Mesodermal cell (in vitro differentiated cells): ENCODE results near the gene MTAP.

Experiments used
- H3K27ac ChIP-seq: 2 replicates; pipeline ENCODE4 v1.7.0; 2013; ENCODE audit warnings: mild to moderate bottlenecking, low read depth, low read length, moderate library complexity; ENCODE audit not compliant: severe bottlenecking
- H3K36me3 ChIP-seq: 2 replicates; pipeline ENCODE4 v1.7.1; 2013; ENCODE audit warnings: mild to moderate bottlenecking, low read length, moderate library complexity; ENCODE audit not compliant: control insufficient read depth, insufficient read depth
- H3K4me1 ChIP-seq: one replicate; pipeline ENCODE4 v1.7.1; 2013; ENCODE audit warnings: mild to moderate bottlenecking, low read length; ENCODE audit not compliant: insufficient read depth, control insufficient read depth, poor library complexity, severe bottlenecking
- H3K4me3 ChIP-seq: 2 replicates; pipeline ENCODE4 v1.7.0; 2013; ENCODE audit warnings: low read length, control low read depth, mild to moderate bottlenecking; ENCODE audit not compliant: insufficient read depth, poor library complexity, severe bottlenecking; ENCODE audit errors: extremely low read depth
- H3K9me3 ChIP-seq: 2 replicates; pipeline ENCODE4 v1.7.1; 2013; ENCODE audit warnings: mild to moderate bottlenecking, low read length, moderate library complexity; ENCODE audit not compliant: control insufficient read depth
- WGBS, 2 experiments: methylation state at CpG; one replicate each; pipeline ENCODE4 v1.1.5; 2013; ENCODE audit warnings: missing lambda C conversion rate in 2 of 2; ENCODE audit not compliant: insufficient coverage in 2 of 2; 5-methylcytosine and 5-hydroxymethylcytosine counted together

Gene MTAP

DNA sequence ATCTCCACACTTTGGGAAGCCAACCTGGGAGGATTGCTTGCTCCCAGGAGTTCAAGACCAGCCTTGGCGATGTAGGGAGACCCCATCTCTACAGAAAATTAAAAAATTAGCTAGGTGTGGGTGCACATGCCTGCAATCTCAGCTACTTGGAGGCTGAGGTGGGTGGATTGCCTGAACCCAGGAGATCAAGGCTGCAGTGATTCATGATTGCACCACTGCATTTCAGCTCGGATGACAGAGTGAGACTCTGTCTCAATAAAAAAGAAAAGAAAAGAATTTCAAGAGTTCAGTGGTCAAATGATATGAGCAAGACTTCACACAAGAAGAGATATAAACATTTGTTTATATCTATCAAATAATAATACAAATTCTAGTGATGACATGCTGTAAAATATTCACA, 23.0 kb upstream of the MTAP start:
- Histone ChIP-seq H3K27ac (no peak overlapping the region), H3K36me3 (no peaks in the 10 kb centered on the region), H3K4me1 (no peaks in the 10 kb centered on the region), H3K9me3 (no peaks in the 10 kb centered on the region), H3K4me3 (no peak overlapping the region)
- WGBS, 2 experiments, result 83 to 100% methylated on average over 1 of the region's 2 CpGs

DNA sequence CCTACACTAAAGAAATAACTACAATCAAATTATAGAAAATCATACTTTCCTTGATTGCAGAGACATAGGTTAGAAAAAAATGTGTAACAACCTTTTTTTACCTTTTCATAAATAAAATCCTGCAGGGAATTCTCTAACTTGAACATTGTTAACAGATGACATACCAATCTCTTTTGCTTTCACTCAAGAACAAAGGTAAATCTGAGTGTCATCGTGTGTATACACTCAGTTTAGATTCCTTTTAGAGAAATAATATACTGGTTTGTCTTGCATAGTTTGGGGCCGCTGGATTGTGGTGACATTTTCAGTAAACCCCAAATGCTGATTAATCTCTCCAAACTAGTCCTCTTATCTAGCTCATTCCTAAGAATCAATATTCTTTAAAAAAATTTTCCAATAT, 20.8 kb upstream of the MTAP start:
- no CpG with 5 or more reads among the region's 2 CpGs for WGBS, 2 experiments

DNA sequence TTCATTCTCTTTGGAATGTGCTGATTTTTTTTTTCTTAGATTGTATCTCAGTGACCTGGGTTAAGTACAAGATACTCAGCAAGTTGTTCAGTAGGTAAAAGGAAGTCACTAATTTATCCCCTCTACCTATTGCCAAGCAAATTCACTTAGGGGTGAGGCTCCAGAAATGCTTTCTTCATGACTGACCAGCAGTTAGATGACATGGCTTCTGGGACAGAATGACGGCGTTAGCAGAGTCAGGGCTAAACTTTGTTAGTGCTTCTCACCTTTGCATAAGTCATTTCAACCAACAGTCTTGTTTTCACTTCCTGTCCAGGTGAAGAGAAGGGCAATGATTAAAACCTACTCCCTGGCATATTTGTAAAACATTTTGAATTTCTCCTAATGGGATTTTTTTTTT, 20.2 kb upstream of the MTAP start:
- no peaks in the 10 kb centered on the region for H3K36me3 ChIP-seq
- H3K27ac ChIP-seq, result no peak overlapping the region
- no peaks in the 10 kb centered on the region for H3K9me3 ChIP-seq
- 83 to 88% methylated on average over 2 of the region's 2 CpGs for WGBS, 2 experiments
- no peaks in the 10 kb centered on the region for H3K4me1 ChIP-seq
- no peak overlapping the region for H3K4me3 ChIP-seq

More for the DNA sequence above, 20.8 kb upstream of the MTAP start:
- no peak overlapping the region for H3K4me3 ChIP-seq
- H3K4me1 ChIP-seq, result no peaks in the 10 kb centered on the region
- H3K36me3 ChIP-seq, result no peaks in the 10 kb centered on the region
- no peaks in the 10 kb centered on the region for H3K9me3 ChIP-seq
- no peak overlapping the region for H3K27ac ChIP-seq

DNA sequence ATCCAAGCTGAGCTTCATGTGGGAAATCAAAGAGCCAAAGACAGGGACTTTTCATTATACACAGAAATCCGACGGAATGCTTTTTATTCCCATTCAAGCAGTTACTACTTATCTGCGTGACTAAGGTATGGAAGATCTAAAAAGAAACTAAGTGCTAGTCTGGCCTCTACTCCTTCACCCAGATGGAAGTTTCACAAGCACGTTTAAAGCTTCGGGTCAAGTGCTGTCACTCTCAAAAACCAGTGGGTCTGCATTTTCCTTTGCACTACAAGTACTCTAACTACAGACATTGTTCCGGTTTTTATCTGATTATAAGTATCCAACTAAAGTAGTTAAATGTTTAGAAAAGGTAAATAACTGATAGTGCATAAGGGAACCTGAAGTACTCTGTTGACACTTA, 13.7 kb upstream of the MTAP start:
- Histone ChIP-seq H3K27ac (no peak overlapping the region), H3K4me1 (no peaks in the 10 kb centered on the region), H3K9me3 (no peaks in the 10 kb centered on the region), H3K36me3 (no peaks in the 10 kb centered on the region), H3K4me3 (no peak overlapping the region)
- whole genome bisulfite sequencing, 2 experiments, result 59% methylated on average over 3 of the region's 6 CpGs; no CpG with 5 or more reads in 1 of the 2 experiments

DNA sequence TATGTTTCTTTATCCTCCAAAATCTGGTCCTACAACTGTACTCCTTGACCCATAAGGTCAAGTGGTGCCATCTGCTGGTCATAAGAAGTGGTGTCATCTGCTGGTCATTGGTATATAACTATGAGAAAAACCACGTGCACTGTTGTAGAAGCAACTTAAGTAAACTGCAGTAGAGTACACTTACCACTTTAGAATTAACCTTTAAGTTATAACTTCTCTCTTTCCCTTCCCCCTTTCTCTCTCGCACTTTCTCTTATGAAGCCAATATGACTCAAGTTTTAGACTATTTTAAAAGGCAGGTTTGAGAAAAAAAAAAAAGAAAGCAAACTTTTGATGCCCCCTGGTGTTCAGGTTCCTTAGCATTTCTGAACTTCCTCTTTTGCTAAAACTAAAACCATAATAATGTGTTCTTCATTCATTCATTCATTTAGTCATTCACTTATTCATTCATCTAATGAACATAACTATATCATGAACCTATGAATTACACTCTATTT, 12.8 kb upstream of the MTAP start:
- H3K4me1 ChIP-seq, result no peaks in the 10 kb centered on the region
- WGBS, 2 experiments, result 0 to 20% methylated on average over 1 of the region's 2 CpGs
- no peaks in the 10 kb centered on the region for H3K36me3 ChIP-seq
- no peak overlapping the region for H3K4me3 ChIP-seq
- no peak overlapping the region for H3K27ac ChIP-seq
- no peaks in the 10 kb centered on the region for H3K9me3 ChIP-seq

DNA sequence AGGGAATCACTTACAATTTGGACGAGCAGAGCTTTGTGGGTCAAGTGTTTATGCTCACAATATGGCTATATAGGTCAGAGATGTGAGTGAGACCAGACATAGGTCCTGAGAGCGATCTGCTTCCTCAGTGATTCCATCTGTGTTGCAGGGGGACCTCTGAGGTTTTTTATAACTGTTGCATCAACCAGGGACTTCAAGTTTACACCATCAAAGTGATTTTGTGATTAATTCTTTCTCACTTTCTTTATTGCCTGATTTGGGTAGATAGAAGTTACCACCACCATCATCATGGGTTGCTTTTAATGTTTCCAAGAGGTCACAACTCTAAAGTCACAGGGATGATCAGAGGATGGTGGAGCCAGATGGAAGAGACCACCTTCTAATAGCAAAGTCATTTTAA, 7.0 kb upstream of the MTAP start:
- Histone ChIP-seq H3K9me3 (no peaks in the 10 kb centered on the region), H3K4me3 (no peak overlapping the region), H3K27ac (no peak overlapping the region), H3K4me1 (no peaks in the 10 kb centered on the region), H3K36me3 (no peaks in the 10 kb centered on the region)
- 63 to 75% methylated on average over 1 of the region's 2 CpGs for WGBS, 2 experiments

DNA sequence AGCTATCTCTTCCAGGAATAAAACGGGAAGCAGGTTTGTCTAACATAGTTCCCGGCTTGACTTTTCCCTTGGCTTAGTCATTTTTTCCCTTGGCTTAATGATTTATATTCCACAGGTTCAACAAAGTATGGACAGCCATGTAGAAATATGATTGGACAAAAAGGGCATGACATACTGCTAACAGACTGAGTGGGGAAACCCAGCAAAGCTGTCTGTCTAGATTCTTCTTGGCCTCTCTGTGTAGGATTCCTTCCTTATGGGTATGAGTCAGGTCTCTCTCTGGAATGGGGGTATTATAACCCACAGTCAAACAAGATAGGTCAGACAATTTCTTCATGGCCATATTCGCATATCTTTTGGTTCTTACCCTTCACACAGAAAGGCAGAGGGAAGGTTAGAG, 5.7 kb upstream of the MTAP start:
- WGBS, 2 experiments, result 46% methylated on average over 2 of the region's 3 CpGs; no CpG with 5 or more reads in 1 of the 2 experiments
- H3K27ac ChIP-seq, result no peak overlapping the region
- H3K36me3 ChIP-seq, result no peaks in the 10 kb centered on the region
- H3K4me3 ChIP-seq, result no peak overlapping the region
- no peaks in the 10 kb centered on the region for H3K9me3 ChIP-seq
- no peaks in the 10 kb centered on the region for H3K4me1 ChIP-seq

DNA sequence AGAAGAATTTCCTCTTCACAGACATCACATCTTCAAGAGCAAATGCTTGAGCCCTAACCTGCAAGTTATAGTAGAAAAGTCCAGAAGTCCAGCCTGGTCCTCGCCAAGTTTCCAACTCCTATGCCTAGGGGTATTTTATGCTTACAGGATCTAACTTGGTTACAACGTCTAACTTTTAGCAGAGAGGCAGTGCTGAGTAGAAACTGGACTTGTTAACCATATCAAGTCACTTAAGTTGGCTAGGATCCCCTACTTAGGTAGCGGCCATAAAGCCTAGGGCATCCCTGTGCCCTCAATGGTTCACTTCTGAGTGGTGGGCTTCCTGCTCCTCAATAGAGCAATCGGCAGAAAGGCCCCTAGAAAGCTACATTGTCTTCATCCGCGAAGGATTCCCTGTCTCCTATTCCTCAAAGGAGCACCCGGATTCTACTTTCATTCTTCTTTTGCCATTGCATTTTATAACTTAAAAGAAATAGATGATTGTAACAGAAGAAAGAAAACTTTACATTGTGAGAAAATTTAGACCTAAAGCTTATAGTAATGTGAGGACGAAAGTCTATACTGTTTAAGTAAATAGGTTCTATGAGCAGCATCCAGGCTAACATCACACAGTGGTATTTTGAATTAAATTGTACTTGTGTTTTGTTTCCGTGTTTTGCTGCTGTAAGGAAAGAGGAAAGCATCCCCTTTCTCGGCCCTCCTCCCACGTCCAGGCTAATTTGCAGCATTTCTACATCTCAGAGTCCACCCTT, 1.3 kb upstream of the MTAP start:
- Histone ChIP-seq H3K4me3 (no peak overlapping the region), H3K27ac (no peak overlapping the region), H3K36me3 (peaks cover 15% of the 10 kb centered on the region), H3K9me3 (no peaks in the 10 kb centered on the region), H3K4me1 (peaks cover 8% of the 10 kb centered on the region)
- 88 to 91% methylated on average over 4 to 5 of the region's 11 CpGs for WGBS, 2 experiments

DNA sequence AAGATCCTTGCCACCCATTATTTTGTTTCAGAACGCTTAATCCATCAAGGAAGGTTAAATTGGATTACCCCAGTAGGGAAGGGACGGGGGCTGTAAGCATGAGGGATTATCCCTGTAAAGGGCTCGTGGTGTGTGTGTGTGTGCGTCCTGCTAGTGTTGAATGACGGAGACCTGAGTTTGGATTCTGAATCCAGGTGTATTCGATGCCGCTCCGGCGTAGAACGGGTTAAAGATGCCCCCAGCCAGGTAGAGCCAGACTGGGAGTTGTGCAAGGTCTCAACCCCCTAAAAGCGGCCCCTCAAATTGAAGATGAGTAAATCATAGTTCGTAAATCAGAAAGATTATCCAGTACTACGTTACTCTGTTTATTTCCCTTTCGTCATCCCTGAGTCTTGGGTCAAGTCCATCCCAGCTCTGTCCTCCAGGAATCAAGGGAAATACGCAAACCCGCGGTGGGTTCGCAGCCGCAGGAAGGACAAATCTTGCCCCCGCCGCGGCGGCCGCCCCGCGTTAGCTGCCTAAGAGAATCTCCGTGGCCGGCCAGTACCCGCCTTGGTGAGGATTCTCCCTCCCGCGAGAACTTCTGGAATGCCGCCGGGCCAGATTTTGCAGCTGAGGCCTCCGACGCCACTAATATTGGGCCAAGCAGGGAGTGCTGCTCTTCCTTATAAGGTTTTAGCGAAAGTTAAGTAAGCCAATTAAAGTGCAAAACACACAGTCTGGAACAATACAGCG, 586 bp upstream of the MTAP start:
- peak overlapping the region; percentile 57 for H3K27ac ChIP-seq
- H3K4me1 ChIP-seq, result peaks cover 8% of the 10 kb centered on the region
- no peaks in the 10 kb centered on the region for H3K9me3 ChIP-seq
- WGBS, 2 experiments, result 43 to 45% methylated on average over 21 to 25 of the region's 37 CpGs
- H3K36me3 ChIP-seq, result peaks cover 22% of the 10 kb centered on the region
- H3K4me3 ChIP-seq, result peak overlapping the region; percentile 77

DNA sequence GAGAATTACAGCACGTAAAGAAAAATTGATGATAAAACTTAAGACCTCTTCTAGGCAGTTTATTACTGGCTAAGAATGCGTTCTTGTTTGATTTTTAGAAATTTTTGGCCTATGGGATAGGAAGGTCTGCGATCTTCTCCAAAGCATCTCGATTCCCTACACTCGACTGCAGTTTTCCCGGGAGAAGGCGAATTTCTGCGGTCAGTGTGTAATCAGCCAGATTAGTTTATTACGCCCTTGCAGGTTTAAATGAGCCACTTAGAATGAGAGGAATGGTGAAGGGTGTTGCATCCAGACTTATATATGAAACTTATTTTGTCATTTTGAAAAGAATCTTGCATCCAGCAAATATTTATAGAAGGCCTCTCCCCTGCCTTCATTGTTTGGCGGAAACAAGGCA, 1.2 kb downstream of the MTAP start:
- WGBS, 2 experiments, result 0 to 10% methylated on average over 1 to 5 of the region's 10 CpGs
- Histone ChIP-seq H3K4me1 (peaks cover 8% of the 10 kb centered on the region), H3K36me3 (peaks cover 38% of the 10 kb centered on the region), H3K4me3 (peak overlapping the region; percentile 77), H3K9me3 (no peaks in the 10 kb centered on the region), H3K27ac (peak overlapping the region; percentile 87)

DNA sequence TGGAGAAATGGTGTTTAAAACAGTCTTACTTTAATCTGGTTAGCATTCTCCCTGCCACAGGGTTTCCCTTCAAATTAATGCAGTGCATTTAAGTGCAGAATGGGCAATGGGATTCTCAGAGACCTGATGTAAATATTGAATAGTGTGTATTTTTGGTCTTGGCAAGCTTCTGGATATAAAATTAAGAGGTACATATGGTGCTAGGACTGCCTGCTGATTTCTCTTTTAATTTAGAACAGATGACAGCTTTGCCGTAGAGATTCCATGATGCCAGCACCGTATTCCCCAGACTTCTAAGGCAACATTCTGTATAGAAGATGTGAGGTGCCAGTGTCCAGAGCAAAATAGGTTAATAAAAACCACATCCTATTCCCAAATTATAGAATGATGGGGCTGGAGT, 1.9 kb downstream of the MTAP start:
- Histone ChIP-seq H3K36me3 (peaks cover 43% of the 10 kb centered on the region), H3K27ac (no peak overlapping the region), H3K9me3 (no peaks in the 10 kb centered on the region), H3K4me3 (peak overlapping the region; percentile 77), H3K4me1 (peaks cover 8% of the 10 kb centered on the region)
- WGBS, 2 experiments, result 83 to 100% methylated on average over 1 to 2 of the region's 2 CpGs
